K562 (cell line): ENCODE data around the gene PPT1. TPM values are rescaled to one million over a fixed set of nuclear protein-coding genes. Genes with fewer than 3 reads are reported as not detected.

ENCODE experiments used
- ATF3 ChIP-seq, 2 experiments: fragments of 450-650 bp in 1 of 2; sonication (generic) in 1 of 2; formaldehyde crosslinking in 1 of 2; IDR thresholded peaks in 1 of 2; conservative IDR thresholded peaks in 1 of 2; 2 replicates each; pipeline versions ENCODE4 v1.6.1 to v1.8.1; 2016 to 2023; ENCODE audit warnings: mild to moderate bottlenecking in 2 of 2, moderate library complexity in 2 of 2, inconsistent platforms in 1 of 2, missing genetic modification reagents in 1 of 2
- ATF7 ChIP-seq: fragments of 450-650 bp; IDR thresholded peaks from 2 replicates; pipeline ENCODE4 v1.7.1; 2014; ENCODE audit warnings: mild to moderate bottlenecking, moderate library complexity
- CBX1 ChIP-seq: sonication (generic); IDR thresholded peaks from 2 replicates; pipeline ENCODE4 v1.6.1; 2016; ENCODE audit warnings: antibody characterized with exemption, low read depth, mild to moderate bottlenecking
- CEBPB ChIP-seq: fragments of 450-650 bp; IDR thresholded peaks from 2 replicates; pipeline ENCODE4 v1.6.1; 2016; ENCODE audit warnings: missing genetic modification characterization, missing compliant biosample characterization
- CGGBP1 ChIP-seq: fragments of 250-450 bp; sonication (Bioruptor Pico); IDR thresholded peaks from 2 replicates; pipeline ENCODE4 v1.9.0; 2021; ENCODE audit warnings: mild to moderate bottlenecking
- COPS2 ChIP-seq: fragments of 450-650 bp; conservative IDR thresholded peaks from 2 replicates; pipeline ENCODE4 v1.6.1; 2016; ENCODE audit warnings: mild to moderate bottlenecking, moderate library complexity
- CREM ChIP-seq: IDR thresholded peaks from 2 replicates; pipeline ENCODE4 v1.6.1; 2014; ENCODE audit warnings: antibody characterized with exemption, low read depth
- DLX4 ChIP-seq: fragments of 250-450 bp; sonication (Bioruptor Pico); IDR thresholded peaks from 2 replicates; pipeline ENCODE4 v1.6.1; 2021; ENCODE audit warnings: mild to moderate bottlenecking
- ETV5 ChIP-seq: sonication (generic); formaldehyde crosslinking; IDR thresholded peaks from 2 replicates; pipeline ENCODE4 v1.4.0; 2020; ENCODE audit warnings: low read depth, mild to moderate bottlenecking, missing genetic modification reagents
- HDAC8 ChIP-seq: fragments of 450-650 bp; IDR thresholded peaks from 2 replicates; pipeline ENCODE4 v1.6.1; 2016; ENCODE audit warnings: mild to moderate bottlenecking, missing genetic modification characterization, moderate library complexity, missing compliant biosample characterization
- HMG20A ChIP-seq: fragments of 450-650 bp; formaldehyde crosslinking; conservative IDR thresholded peaks from 2 replicates; pipeline ENCODE4 v1.4.0; 2020; ENCODE audit warnings: mild to moderate bottlenecking, mixed read lengths
- KDM4B ChIP-seq, 2 experiments: fragments of 450-650 bp in 1 of 2; sonication (generic) in 1 of 2; IDR thresholded peaks; 2 replicates each; pipeline ENCODE4 v1.6.1; 2016 to 2017; ENCODE audit warnings: borderline replicate concordance in 2 of 2, antibody characterized with exemption in 1 of 2, low read depth in 1 of 2, mild to moderate bottlenecking in 1 of 2
- MBD1 ChIP-seq: fragments of 250-450 bp; sonication (Bioruptor Pico); IDR thresholded peaks from 2 replicates; pipeline ENCODE4 v1.8.0; 2022; ENCODE audit warnings: inconsistent platforms
- MTA1 ChIP-seq: fragments of 450-650 bp; IDR thresholded peaks from 2 replicates; pipeline ENCODE4 v1.6.1; 2017; ENCODE audit warnings: borderline replicate concordance
- POLR3A ChIP-seq: IDR thresholded peaks from 2 replicates; pipeline ENCODE4 v1.6.1; 2011; ENCODE audit warnings: borderline replicate concordance, mild to moderate bottlenecking, moderate library complexity; ENCODE audit not compliant: insufficient read length, insufficient read depth; ENCODE audit errors: extremely low read depth
- POLR3G ChIP-seq: IDR thresholded peaks from 2 replicates; pipeline ENCODE4 v1.6.1; 2011; ENCODE audit not compliant: insufficient read length, insufficient replicate concordance; ENCODE audit errors: extremely low read depth
- PURB ChIP-seq: sonication (generic); formaldehyde crosslinking; IDR thresholded peaks from 2 replicates; pipeline ENCODE4 v1.9.0; 2021; ENCODE audit warnings: low read depth, mild to moderate bottlenecking, missing genetic modification reagents
- SMARCA5 ChIP-seq: fragments of 450-650 bp; IDR thresholded peaks from 2 replicates; pipeline ENCODE4 v1.6.1; 2016
- SNRNP70 ChIP-seq: fragments of 200-400 bp; formaldehyde crosslinking; optimal IDR thresholded peaks from 2 replicates; pipeline ENCODE3; 2017; ENCODE audit warnings: low read depth, low read length
- STAT5B ChIP-seq: fragments of 250-450 bp; sonication (Bioruptor Pico); IDR thresholded peaks from 2 replicates; pipeline ENCODE4 v1.8.0; 2021; ENCODE audit warnings: mild to moderate bottlenecking, inconsistent platforms
- YY1 ChIP-seq, 3 experiments: IDR thresholded peaks; 2 replicates each; pipeline ENCODE4 v1.6.1; 2011; ENCODE audit warnings: low read length in 2 of 3, mild to moderate bottlenecking in 2 of 3, moderate library complexity in 2 of 3, borderline replicate concordance in 1 of 3, control low read depth in 1 of 3, low read depth in 1 of 3; ENCODE audit not compliant: insufficient read depth in 3 of 3, insufficient replicate concordance in 2 of 3, control insufficient read depth in 1 of 3, insufficient read length in 1 of 3; ENCODE audit errors: extremely low read depth in 1 of 3
- ZNF121 ChIP-seq: sonication (generic); formaldehyde crosslinking; conservative IDR thresholded peaks from 2 replicates; pipeline ENCODE4 v1.8.0; 2022; ENCODE audit warnings: missing genetic modification reagents
- ZNF133 ChIP-seq: fragments of 250-450 bp; sonication (Bioruptor Pico); IDR thresholded peaks from 2 replicates; pipeline ENCODE4 v1.4.0; 2020; ENCODE audit warnings: mild to moderate bottlenecking
- ZNF766 ChIP-seq: fragments of 200-800 bp; sonication (Bioruptor generic); conservative IDR thresholded peaks from 2 replicates; pipeline ENCODE4 v1.6.1; 2016; ENCODE audit warnings: missing genetic modification characterization, missing compliant biosample characterization
- polyA plus RNA-seq, 8 experiments: library from polyadenylated mRNA; depleted of rRNA in 4 of 8; stranded (reverse) in 5 of 8; unstranded in 3 of 8; fragments of >200 nt; fragmentation: Nextera tagmentation in 2 of 8; fragmentation: Illumina TruSeq in 1 of 8; extraction: Ambion mirVana in 2 of 8; extraction: Trizol in 1 of 8; gene quantifications; 2 replicates each; pipeline versions ENCODE4 v1.2.1 to v1.2.3, GENCODE V29; 2011 to 2014; ENCODE audit warnings: inconsistent platforms in 1 of 8, missing spikeins in 1 of 8
- total RNA-seq, 7 experiments: library from RNA; depleted of rRNA in 6 of 7; stranded (reverse); fragments of >200 nt in 6 of 7; fragmentation: Illumina TruSeq in 2 of 7; extraction: Trizol in 2 of 7; gene quantifications; 2 replicates each; pipeline versions ENCODE4 v1.2.1 to v1.2.3, GENCODE V29; 2011 to 2021; ENCODE audit warnings: low replicate concordance in 1 of 7

The PPT1 gene
- total and polyA plus RNA-seq, 9 of the 15 experiments (the other 6 are each of a cell fraction or from before 2014, with no cell fraction given): 72.2 to 285 (median 143) TPM

GRCh38 chr1:40040511-40041465 is 56.3 kb downstream of the PPT1 start, which contains the start of gene CAP1 (continued):
- TF ChIP-seq SMARCA5 (peak; percentile 90; the same call in 1 of the 2 replicates), ATF3 (IDR thresholded peaks at IDR 0.05) (no peak), ATF3 (CRISPR knock-in tag; conservative IDR thresholded peaks at IDR 0.05) (no peak; the same call in none of the 2 replicates), HDAC8 (no peak; the same call in 1 of the 2 replicates), CREM (peak; percentile 80), YY1 (IDR thresholded peaks at IDR 0.05; ENCODE audit: borderline replicate concordance in 1 of 3, control insufficient read depth in 1 of 3, extremely low read depth in 1 of 3, insufficient read depth in 3 of 3, insufficient read length in 1 of 3, insufficient replicate concordance in 2 of 3, low read depth in 1 of 3, low read length in 2 of 3) (peak in 2 of 3 experiments; percentile 70 to 86), ATF7 (peak; percentile 84), ZNF766 (CRISPR knock-in tag) (no peak), COPS2 (no peak), SNRNP70 (no peak), CBX1 (no peak; the same call in 1 of the 2 replicates), ZNF121 (CRISPR knock-in tag) (no peak), KDM4B (IDR thresholded peaks at IDR 0.05; ENCODE audit: borderline replicate concordance in 2 of 2, low read depth in 1 of 2) (peak in 1 of 2 experiments; percentile 57; a peak in 1 of 4 replicates), HMG20A (CRISPR knock-in tag) (no peak), DLX4 (CRISPR knock-in tag) (no peak), POLR3G (no peak), MTA1 (no peak), POLR3A (no peak), ZNF133 (CRISPR knock-in tag) (no peak), MBD1 (CRISPR knock-in tag) (no peak), PURB (CRISPR knock-in tag) (no peak), CGGBP1 (CRISPR knock-in tag) (no peak), ETV5 (CRISPR knock-in tag) (peak; percentile 99), CEBPB (tag) (no peak), STAT5B (CRISPR knock-in tag) (no peak)
